HG03354 (cell line): ENCODE data around the gene SEPTIN7.

ENCODE experiments used
- ATAC-seq: cut with Tn5 transposase; IDR thresholded peaks from one replicate; pipeline ENCODE4 v1.9.1; 2021; ENCODE audit warnings: mild to moderate bottlenecking; ENCODE audit not compliant: unreplicated experiment, poor library complexity, severe bottlenecking

The SEPTIN7 gene

DNA sequence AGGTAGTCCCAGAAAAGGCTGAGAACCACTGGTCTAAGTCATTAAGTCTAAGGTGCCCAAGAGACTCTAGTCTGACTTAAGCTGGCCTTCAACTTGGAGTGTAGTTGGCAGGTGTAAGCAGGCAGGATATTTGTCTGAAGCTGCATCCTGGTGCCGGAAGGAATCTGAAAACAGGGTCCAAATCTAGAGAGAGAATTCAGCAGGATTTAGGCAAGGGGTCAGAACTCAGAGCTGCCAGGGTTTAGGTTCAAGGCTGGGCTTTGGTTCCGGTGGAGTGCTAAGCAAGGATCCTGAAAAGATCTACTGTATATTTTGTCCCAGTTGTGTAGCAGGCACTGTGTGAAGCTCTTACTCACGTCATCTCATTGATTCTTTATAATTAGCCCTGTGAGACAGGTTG lies 16.5 kb upstream of the SEPTIN7 start:
- ATAC-seq, result no peak

DNA sequence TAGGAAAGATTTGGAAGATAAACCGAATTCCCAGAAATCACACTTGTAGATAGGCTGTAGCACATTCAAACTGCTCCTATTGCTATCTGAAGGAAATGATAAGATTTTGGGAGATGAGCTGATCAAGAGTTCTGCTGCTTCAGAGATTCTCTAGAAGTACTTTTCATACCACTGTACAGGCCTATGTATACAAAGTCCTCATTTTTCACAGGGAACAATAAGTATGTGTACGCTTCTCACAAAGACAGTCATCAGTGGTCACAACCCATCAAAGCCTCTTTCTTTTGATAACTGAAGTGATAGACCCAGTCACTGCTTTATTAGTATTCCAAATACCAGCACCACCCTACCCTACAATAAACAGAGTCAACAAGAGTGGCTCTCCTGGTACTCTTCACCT lies 15.6 kb upstream of the SEPTIN7 start:
- ATAC-seq, result no peak

DNA sequence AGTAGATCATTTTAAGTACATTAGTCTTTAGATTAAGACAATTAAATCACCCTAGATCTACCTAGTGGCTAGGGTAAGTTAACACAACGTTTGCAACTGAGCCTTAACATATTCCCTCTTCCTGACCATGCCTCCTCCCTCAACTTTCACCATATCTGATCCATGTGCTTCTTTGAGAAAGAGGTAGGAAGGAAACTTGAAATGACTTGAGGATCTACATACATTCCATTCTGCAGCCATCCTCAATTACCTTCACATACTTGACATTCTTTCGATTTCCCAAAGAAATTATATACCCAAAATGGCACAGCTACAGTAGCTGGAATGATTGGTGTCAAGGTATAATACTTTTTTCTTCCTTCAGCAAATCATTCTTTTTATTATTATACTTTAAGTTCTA lies 12.9 kb upstream of the SEPTIN7 start:
- no peak for ATAC-seq

DNA sequence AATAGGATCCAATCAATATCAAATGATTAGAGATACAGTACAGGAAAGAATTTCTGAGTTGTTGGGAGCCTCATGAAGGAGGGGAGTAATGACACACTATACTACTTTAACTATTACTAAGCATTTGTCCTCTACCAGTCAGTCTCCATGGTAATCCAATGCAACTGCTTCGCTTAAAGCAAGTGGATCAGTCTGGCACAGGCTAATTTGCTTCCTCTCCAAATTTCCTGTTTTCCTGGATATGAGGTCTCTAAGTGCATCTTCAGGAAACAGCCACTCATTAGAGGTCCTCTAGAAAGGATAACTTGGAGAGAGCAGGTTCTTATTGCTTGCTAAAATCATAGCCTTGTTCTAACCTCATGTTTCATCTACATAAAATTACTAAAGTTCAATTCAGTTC lies 8.4 kb upstream of the SEPTIN7 start:
- no peak for ATAC-seq

DNA sequence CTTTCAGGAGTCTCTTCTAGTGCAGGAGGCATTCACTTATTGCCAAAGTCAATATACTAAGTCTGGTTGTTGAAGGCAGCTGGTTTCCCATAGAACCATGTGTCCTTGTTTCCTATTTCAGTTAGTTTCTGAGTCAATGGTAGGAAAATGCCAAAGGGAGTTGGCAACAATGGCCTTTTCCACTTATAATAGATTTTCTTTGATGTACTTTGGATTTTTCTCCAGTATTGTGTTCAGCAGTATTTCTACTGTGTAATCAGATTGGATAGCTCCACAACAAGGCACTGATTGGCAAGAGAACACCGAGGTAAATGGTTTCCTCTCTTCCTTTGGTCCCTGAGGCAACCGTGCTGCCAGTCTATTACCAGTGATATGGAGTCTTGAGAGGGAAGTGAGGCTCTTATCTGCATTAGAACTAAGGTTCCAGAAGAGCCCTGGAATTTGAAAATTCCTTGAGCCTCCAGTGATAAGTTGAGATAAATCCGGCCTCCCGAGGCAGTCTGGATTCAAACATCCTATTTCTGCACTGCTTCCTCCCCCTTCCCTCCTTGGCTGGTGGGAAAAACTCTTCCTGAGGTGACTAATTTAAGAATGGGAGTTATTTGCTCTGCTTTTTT lies 7.9 kb upstream of the SEPTIN7 start:
- ATAC-seq, result no peak

DNA sequence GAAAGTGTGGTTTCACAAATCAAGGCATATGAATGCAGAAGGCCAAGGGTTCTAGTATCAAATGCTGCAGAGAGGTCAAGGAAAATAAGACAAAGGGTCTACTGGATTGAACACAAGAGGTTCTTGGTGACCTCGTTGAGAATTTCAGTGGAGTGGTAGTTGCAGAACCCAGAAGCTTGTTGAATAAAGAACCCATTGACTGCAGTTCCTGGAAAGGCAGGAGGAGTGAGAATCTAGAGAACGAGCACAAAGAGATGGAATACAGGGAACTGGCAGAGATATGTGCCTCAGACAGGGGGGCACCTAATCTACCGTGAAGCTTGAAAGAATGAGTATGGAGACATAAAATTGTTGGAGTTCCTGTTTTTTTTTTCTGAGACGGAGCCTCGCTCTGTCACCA lies 3.5 kb upstream of the SEPTIN7 start:
- ATAC-seq, result no peak

DNA sequence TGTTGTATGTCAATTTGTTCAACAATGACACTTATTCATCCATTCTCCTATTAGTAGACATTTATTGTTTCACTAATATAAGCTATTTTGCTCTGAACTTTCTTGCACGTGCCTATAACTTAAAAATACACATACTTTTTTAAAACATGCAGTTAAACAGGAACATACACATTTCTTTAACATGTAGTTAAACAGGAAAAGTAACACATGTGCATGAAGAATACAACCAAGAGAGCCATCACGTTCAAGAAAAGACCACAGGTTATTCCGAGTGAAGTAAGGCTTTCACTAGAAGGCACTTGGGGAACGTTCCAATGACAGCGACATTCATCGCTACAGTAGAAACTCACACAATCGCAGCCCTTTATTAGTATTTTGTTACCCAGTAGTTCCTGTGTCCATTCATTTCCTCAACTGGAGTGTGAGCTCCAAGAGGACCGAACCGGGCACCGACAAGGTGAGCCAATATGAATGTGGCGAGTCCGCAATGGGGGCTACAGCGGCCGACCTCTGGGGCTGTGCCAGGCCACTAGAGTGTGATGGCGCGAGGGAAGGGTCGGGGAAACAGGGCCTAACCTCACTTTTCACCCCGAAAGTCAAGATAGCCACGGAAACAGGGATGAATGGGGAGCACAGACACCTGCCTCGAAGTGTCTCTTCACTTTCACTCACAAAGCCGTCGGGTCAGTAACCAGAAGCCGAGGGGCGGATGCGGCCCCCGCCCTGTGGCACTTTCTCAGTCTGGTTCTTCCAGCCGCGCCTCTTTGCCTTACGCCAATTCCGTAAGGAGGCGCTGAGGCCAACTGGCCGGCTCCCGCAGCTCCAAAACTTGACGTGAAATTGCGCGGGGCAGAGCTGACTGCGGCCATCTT lies 775 bp upstream of the SEPTIN7 start:
- peak; percentile 54 for ATAC-seq

DNA sequence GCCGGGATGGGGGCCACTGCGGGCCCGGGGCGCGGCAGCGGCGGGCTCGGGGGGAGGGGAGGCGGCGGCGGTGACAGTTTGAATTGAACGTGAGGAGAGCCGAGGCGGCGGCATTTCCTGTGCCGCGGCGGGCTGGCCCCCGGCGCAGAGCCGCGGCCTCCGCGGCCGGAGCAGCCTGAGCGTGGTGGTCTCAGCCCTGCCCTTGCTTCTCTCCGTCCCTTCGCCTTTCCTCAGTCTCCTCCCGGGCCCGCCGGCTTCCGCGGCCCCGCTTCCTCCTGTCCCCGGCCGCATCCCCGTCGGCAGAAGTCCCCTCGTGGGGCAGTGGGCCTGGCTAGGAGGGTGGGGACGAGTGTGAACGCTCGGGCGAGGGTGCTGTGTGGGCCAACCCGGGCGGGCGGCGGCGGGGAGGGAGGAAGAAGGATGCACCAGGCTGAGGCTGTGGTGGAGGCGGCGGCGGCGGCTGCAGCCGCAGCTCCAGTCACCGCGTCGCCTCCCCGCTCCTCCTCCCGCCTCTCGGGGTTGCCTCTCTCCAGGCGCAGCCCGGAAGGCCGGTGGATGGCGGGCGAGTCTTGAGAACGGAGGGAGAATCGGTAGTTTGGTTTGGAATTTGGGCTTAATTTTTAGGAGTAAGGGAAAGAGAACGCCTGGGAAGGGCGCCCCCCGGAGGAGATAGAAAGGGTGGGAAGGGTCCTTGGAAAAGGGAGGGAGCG lies 690 bp downstream of the SEPTIN7 start:
- ATAC-seq, result peak; percentile 43

DNA sequence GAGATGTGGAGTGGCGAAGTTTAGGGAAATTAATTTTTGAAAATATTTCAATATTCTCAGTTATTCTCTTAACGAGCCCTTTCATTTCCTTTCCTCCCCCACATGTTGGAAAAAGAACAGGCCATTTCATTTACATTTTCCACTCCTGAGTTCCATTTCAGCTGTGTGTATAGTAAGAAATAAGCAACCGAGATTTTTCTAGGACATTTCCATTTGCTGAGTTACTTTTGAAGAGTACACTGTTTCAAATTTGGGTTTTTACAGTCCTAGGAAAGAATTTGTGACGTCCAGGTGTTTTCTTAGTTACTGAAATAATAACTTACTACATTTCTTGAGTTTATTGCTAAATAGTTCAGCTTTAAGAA lies 1.2 kb downstream of the SEPTIN7 start:
- no peak for ATAC-seq

DNA sequence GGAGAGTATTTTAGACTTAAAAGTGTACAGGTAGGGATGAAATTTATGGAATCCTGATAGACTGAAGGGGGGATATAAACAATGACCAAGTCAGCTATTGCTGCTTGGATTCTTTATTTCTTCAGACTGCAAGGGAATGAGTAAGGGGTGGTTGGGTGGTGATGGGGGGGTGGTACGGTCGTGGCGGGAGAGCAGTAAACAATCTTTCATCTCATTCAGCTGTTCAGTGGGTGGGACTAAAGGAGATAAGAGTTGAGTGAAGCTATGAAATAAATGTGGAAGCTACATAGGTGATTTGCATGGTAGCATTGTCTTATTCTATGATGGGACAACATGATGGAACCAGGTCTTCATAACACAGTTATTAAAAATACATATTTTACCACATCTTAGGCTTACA lies 1.8 kb downstream of the SEPTIN7 start:
- ATAC-seq, result no peak

DNA sequence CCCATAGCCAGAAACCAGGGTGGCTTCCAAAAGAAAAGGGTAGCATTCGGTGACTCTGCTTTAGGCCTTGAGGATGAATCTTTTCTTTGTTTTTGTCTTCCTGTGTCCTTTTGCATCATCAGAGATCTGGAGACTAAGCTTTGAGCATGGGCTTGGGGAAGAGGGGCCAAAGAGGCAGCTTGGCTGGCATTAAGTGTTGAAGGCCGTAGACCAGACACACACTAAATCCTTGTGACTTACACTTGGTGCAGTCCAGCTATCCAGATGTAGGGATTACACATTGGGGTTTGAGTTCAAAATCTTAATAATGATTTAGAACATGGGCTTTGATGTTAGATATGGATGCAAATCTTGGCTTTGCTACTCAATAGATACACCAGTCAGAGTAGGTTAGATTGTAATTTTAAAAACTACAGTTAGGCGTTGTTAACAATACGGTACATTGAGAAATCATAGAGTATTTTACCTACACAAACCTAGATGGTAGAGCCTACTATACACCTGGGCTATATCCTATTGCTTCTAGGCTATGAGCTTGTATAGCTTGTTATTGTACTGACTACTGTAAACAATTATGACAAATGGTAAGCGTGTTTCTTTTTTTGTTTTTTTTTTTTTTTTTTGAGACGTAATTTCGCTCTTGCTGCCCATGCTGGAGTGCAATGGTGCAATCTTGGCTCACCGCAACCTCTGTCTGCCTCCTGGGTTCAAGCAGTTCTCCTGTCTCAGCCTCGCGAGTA lies 3.5 kb downstream of the SEPTIN7 start:
- no peak for ATAC-seq

DNA sequence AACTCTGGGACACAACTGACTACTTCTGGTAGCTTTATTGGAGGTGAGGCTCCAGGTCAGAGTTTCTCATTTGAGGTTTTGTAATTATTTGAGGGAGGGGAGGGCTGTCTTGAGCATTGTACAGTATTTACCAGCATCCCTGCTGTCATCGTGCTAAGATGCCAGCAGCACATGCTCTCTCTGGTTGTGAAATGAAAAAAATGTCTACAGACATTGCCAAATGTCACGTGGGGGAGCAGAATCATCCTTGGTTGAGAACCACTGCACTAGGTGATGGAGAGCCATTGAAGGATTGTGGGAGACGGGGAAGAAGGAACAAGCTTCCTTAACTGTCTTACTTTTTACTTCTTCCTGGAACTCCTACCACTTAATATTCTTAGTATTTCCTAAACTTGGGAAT lies 5.0 kb downstream of the SEPTIN7 start:
- ATAC-seq, result no peak

DNA sequence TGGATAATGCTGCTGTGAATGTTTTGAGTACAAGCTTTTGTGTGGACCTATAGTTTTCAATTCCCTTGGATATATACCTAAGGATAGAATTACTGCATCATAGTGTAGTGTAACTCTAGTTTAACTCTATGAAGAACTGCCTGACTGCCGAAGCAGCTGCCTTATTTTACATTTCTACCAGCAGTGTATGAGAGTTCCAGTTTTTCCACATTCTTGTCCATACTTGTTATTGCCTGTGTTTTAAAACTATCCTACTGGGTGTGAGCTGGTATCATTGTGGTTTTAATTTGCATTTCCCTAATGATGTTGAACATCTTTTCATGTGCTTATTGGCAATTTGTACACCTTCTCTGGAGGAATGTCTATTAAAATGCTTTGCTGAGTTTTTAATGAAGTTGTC lies 15.7 kb downstream of the SEPTIN7 start:
- ATAC-seq, result no peak

DNA sequence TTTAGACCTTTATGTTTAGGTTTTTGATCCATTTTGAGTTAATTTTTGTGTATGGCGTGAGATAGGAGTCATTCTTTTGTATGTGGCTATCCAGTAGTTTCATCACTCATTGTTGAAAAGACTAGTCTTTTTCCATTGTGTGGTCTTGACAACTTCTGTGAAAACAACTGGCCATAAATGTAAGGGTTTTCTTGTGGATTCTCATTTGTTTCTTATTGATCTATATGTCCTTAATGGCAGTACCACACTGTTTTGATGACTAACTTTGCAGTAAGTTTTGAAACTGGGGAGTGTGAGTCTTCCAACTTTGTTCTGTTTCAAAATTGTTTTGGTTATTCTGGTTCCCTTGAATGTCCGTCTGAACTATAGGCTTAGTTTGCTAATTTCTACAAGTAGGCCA lies 16.3 kb downstream of the SEPTIN7 start:
- ATAC-seq, result no peak

DNA sequence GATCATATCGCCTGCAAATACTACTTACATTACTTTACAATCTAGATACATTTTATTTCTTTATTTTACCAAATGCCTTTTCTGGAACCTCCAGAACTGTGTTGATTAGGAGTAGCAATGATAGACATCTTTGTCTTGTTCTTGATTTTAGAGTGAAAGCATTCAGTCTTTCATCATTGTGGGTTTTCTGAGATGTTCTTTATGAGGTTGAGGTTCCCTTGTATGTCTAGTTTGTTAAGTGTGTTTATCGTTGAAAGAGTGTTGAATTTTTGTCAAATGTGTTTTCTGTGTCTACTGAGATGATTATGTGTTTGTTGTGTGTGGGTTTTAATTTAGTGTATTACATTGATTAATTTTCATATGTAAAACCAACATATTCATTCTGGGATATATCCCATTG lies 17.1 kb downstream of the SEPTIN7 start:
- no peak for ATAC-seq

DNA sequence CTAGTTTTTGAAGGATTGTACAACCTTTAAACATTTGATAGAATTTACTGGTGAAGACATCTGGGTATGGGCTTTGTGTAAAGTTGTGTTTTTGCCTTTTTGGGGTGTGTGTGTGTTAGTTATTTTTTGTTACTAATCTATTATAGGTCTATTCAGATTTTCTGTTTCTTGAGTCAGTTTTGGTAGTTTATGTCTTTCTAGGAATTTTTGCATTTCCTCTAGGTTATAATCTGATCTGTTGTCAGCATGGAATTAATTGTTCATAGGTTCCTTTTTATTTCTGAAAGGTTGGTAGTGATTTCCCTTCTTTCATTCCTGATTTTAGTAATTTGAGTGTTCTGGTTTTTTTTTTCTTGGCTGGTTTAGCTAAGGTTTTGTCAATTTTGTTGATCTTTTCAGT lies 17.7 kb downstream of the SEPTIN7 start:
- ATAC-seq, result no peak

DNA sequence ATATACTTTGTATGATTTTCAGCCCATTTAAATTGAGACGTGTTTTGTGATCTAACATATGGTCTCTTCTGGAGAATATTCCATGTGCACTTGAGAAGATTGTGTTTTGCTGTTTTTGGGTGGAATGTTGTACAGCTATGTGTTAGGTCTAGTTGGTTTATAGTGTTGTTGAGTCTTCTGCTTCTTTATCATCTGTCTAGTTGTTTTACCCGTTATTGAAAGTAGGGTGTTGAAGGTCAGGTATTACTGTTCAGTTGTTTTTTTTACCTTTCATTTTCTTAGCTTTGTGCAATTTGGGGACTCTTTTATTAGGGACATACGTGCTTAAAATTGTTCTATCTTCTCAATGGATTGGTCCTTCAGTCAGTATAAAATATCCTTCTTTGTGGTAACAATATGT lies 18.5 kb downstream of the SEPTIN7 start:
- ATAC-seq, result no peak

DNA sequence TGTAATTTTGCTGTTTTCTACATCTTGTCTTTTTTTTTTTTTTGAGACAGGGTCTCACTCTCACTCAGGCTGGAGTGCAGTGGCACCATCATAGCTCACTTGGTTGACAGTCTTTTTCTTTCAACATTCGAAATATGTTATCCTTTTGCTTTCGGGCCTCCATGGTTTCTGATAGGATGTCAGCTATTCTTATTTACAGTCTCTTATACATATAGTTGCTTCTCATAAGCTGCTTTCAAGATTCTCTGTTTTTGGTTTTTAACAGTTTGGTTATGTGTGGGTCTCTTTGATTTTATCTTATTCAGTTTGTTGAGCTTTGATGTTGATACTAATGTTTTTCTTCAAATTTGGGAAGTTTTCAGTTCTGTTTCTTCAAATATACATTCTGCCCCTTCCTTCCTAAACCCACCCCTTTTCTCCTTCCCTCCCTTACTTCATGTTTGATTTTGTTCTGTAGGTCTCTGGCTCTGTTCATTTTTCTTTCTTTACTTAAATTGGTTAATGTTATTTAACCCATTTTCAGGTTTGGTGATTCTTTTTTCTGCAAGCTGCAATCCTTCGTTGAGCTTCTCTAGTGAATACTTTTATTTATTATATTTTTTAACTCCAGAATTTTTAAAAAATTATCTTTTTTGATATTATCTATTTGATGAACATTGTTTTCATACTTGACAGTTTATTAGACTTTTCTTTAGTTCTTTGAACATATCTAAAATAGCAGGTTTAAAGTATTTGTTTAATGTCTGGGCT lies 19.3 kb downstream of the SEPTIN7 start:
- no peak for ATAC-seq

DNA sequence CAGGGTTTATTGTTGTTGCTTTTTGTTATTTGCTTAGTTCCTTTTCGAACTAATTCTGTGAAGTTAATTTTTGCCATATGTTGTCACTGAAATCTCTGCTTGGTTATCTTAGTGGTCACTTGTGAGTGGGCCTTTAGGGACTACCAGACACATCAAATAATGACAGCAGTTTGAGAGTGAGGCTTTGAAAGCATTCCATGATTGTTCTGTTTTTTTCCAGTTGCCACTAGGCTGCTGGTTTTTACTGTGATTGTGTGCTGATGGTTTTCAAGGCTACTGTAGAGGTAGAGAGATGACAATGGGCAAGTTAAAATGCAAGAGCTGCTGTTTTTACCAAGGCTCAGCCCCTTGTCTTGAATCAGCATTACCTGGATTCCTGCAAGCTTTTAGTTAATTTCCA lies 20.0 kb downstream of the SEPTIN7 start:
- ATAC-seq, result no peak

DNA sequence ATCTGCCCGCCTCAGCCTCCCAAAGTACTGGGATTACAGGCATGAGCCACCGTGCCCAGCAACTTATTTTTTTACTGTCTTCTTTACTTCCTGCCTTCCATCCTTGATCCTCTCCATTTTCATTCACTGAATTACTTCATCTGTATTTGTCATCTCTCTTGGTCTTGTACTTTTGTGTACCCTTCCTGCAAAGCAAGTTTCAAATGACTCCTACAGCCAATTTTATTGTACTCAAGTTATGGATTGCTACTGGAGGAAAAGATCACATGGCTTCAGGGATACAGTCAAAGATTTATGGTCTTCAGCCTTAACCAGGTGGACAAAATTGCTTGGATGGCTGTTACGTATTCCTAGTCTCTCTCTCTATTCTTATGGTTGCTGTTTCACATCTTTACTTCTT lies 22.6 kb downstream of the SEPTIN7 start:
- ATAC-seq, result no peak
